ENCODE results near the gene ABTB2.

Gene ABTB2

DNA sequence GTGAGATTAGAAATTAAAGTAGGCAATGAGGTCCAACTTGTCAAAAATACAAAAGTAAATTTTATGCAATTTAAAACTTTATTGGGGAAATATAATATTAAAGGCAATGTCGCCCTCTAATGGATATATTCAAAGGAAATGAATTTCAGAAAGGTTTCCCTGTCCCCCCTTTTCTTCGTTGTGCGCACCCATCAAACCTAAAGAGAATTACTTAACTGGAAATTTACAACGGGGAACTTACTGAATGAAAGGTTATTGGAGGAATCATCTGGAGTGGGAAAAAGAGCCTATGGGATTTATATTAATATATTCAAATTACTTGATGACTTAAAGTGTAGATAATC lies 1.7 kb upstream of the ABTB2 start:
- no peak for DNase-seq

DNA sequence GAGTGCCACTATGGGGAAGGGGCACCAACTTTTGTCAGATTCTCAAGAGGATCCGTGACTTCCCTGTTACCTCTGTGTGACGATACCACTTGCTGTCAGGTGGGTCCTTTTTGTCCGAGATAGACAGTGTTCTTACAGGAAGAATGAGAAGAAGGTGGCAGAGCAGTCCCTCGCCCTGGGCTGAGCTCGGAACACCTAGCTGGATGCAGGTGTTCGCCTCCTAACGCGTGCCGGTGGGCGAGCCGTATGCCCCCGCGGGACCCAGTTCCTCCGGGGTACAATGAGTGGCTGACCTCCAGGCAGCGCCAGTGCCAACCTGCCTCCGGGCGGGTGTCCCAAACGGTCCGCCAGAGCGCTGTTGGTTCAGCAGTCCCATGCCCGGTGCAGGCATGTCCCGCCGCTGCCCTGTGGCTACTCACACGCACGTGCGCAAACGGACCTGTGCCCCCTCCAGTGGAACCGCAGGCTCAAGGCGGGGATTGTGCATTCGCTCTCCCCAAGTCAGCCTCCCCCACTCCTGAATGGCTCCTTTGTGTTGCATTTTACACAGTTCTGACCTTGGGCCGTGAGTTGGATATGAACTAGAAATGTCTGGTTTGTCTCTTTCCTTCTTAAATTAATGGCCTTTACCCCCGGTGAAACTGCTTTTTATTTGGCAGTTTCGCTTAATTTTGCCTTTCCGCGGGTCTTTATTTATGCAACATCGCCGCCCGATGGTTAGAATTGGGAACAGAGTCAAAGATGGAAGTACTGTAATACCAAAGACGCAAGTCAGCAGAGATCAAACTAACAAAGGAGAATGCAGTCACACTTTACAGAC lies 1.1 kb upstream of the ABTB2 start:
- DNase-seq: peak; percentile 56

DNA sequence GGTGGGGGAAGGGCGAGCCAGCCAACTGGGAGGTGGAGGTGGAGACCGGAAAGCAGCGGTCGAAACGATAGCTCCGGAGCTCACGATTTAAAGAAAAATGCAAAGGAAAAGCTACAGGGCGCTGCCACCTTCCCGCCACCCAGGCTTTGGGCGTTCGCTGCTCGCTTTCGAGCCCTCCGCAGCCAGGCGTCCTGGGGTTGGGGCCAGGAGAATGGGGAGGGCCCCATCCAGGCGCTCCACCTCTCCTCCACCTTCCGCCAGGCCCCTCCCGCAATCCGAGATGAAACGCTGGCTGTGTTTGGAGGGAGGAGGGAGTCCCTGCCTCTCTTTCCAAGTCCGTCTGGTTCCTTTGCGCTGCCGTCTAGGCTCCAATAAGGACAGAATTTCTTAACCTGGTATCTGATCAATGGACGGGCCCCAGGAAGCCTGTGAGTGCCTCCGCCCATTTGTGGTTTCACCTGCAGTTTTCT lies 483 bp upstream of the ABTB2 start:
- no peak for DNase-seq

DNA sequence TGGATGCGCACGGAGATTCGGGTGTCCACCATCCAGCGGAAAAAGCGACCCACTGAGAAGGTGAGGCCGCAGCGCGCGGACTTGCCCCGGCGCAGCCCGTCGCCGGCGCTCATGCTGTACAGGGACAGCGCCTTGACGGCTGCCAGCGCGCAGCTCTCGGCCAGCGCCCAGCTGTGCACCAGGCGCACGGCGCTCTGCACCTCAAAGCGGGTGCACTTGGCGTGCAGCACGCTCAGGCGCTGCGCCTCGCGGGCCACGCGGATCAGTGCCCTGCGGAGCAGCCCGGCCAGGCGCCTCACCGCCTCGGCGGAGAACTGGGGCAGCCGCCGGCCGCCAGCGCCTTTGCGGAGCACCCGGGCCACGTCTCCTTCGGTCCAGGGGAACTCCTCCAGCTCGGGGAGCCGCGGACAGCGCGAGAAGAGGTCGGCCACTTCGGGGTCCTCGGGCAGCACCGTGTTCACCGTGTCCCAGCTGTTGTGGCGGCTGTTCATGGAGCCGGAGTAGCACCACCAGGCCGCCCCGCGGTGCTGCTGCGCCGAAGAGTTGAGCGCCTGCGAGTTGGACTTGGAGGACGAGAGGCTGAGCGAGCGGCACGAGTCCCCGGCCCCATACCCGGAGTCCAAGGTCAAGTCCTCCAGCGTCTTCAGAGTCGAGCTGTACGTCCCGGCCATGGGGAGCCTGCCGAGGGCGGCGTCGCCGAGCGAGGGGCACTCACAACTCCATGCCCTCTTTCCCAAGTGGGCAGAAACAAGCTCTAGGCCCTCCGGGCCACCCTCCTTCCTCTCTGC lies 703 bp downstream of the ABTB2 start:
- peak; percentile 50 for DNase-seq

DNA sequence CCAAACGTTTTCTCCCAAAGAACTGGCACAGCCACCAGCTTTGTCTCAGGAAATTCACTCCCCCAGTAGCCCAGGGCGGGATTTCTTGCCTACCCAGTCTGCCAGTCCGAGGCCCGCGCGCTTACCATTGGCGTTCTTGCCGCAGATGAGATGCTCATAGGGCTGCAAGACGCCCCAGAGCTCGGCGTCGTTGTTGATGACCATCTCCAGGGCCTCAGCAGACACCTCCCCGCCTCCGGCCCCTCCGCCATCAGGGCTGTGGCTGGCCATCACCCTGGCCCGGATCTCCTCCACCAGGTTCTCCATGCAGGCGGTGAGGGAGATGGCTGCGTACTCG lies 1.3 kb downstream of the ABTB2 start:
- DNase-seq: peak; percentile 16

DNA sequence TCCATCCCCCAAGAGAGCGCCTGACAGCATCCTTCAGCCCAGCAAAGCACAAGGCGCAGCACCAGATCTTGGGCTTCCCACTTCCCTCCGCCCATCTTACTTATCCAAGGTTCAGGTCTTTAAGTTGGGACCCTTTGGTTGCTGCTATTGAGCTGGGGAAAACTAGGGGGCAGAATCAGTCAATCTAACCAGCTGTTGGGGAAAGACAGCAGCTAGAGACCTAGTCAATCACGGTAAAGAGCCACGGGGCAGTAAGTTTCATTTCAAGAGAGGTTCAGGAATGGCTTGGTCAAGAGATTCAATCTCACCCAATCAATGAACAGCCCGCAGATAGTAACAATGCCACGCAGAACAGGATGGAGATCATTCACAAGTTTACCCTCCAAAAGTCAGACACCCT lies 1.7 kb downstream of the ABTB2 start:
- DNase-seq: no peak

DNA sequence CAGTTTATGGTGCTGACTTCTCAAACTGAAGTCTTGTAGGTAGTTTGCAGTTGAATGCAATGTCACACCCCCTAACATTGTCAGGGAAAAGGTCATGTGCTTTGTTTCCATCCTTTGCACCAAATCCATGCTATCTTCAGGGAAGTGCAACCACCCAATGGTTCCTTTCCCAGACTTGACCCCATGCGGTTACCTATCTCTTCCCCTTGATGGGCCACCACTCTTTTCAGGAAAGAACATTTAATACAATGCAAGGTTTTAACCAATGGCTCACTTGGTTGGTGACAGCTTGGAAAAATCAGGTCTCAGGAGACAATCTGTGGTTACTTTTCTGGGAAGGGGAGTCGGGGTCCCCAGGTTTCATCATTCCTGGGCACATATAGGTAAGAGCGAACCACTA lies 2.1 kb downstream of the ABTB2 start:
- DNase-seq: no peak

DNA sequence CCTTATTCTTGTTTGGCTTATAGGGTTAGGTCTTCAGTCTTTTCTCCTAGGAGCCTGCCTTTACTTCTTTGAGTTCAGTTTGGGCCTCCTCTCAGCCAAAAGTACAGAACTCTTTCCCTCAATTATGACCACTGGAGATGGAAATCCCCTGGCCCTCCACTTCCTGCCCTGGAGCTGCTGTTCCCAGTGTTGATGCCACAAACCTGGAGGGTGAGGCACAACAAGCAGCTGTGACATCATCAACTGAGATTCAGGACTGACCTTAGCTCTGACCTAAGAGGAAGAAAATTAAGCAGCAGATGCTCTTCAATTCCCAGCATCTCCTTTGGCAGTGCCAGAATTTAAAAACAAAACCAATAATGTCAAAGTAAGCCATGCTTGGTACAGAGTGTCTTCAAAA lies 3.0 kb downstream of the ABTB2 start:
- no peak for DNase-seq

DNA sequence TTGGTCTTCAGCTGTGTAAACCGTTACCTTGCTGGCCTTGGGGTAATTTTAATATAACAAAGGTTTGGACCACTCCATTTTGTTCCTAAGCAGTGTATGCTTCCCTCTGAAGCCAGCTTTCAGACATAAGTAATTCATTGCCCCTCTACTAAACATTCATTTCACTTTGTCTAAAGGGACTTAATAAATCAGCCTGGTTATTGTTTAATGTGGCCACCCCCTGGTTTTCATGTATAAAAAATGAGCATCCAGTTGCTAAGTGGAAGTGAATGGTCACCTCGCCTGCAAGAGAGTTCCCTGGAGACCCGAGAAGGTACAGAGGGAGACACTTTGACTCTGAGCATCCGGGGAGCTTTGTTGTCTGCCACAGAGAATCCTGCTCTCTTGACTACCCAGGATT lies 3.9 kb downstream of the ABTB2 start:
- DNase-seq: no peak

DNA sequence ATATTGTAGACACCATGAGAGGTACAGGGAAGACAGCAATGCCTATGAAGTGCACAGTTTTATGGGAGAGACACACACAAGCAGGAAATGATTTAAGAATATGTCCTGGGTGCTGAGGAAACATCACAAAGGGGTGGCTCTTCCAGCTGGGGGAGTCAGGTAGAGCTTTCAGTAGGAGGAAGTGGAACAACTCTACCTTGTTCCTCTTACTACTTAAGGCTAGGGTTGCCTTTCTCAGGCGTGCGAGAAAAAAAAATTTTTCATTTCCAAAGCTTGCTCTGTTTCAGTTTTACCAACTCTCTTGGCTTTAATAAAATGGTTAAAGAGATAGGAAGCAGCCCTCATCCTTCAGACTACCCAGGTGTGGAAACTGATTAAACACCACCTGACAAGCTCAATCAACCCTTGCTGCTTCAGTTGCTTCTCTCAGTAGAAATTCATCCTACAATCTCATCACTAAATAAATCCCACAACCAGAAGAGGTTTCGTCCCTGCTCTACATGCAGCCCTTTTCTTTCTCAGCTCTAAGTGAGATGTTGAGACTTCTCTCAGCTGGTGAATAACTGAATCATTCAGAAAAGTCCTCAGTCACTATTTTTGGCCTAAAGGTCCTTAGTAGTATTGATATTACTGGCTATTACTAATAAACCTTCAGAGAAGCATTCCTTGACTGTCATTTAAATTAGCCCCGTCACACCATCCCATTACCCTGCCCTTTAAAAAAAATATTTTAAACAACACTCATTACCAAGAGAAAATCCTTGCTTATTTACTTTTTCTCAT lies 5.9 kb downstream of the ABTB2 start:
- no peak for DNase-seq

DNA sequence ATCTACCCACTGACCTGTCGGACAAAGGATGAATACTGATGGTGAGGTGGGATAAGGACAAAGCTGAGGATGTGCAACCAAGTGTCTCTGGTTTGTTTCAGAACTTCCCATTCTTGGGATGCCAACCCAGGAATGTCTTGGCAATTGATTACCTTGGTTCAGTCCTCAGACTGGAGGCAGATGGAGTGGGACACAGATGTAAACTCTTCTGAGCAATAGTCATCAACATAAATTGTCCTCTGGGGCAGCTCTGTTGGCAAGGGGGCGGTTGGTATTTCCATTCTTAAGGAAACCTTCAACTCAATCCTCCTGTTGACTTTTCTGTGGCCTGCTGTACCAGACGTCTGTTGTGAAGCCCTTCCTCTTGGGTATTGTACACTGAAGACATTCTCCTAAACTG lies 6.8 kb downstream of the ABTB2 start:
- no peak for DNase-seq

DNA sequence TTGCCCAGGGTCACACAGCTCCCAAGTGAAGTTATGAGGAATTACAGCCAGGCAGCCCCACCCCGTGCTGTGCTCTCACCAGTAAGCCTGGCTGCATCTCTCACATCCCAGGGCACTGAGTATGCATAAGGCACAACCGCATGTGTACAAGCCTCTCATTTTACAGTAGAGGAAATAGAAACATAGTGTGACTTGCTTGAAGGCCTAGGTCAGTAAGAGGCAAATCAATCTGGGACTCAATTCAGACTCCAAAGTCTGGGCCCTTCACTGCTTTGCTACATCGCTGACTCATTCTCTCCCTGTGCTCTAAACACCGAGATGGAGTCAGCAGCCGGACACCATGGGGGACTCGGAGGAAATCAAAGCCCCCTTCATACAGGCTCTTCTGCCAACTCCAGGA lies 7.9 kb downstream of the ABTB2 start:
- no peak for DNase-seq

DNA sequence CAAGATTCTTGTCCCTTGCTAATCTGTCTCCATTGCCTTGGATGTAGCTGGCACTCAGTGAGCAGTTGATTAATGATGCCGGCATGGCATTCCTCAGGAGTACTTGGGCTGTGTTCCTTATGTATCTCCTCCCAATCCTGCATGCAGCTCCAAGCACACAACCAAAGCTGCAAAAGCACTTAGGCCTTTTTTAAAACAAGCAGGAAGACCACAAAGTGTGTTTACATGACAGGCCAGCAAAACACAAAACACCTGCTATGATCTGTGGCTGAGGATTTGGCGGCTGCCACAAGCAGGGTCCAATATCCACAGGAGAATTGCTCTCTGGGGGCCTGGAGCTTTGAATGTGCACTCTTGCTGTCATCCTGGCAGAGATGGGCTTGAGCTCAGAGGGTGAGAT lies 8.9 kb downstream of the ABTB2 start:
- no peak for DNase-seq

DNA sequence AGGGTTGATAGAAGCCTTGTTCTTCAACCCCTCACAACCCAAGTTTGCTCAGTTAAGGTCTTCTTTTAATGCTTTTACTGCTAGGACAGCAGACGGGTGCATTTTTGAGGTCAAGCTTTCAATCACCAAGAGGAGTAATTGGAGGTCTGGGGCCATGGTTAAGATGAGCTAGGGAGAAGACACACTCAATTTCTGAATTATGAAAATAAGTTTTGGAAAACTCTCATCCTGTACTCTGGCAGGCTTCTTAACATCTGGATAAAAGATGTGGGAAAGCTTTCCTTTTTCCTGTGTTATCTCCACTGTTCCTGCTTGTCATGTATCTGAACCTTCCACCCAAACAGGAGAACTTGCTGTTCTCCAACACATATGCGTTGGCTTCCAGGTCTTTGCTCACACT lies 9.7 kb downstream of the ABTB2 start:
- DNase-seq: no peak

DNA sequence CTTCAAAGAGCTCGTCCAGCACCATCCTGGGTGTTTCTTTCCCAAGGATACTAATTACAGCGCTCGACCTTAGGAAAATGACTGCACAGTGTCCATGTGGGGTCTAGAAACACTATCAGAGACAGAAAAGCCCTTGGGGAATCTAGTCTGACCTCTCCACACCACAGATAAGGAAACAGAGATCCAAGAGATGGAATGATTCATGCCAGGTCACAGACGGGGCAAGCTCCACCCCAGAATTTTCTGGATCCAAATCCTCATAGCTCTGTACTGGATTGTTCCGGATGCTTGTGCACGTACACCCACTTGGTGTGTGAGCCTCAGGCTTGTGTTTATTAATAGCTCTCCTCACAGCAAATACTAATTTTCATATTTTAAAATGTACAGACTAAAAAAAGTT lies 11.3 kb downstream of the ABTB2 start:
- DNase-seq: no peak

DNA sequence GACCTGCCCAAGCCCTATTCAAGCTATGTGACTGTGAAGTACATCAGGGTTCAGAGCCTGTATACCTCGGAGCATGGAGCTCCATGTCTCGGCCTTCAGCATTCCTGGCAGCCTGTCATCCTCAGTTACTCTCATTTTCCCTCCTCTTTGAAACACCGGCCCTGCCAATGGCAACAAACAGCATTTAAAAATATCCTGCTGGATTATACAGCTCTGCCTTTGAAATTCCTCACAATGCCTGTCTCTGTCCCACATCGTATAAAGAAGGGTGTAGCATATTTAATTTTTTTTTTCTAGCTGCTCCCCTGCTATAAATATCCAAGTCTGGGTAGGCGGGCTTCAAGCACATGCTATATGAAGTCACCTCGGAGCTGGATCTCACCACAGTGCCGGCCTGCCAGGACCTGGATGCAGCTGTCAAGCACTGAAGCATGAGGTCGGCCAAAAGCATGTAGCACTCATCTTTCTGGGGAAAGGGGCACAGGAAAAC lies 11.8 kb downstream of the ABTB2 start:
- no peak for DNase-seq

DNA sequence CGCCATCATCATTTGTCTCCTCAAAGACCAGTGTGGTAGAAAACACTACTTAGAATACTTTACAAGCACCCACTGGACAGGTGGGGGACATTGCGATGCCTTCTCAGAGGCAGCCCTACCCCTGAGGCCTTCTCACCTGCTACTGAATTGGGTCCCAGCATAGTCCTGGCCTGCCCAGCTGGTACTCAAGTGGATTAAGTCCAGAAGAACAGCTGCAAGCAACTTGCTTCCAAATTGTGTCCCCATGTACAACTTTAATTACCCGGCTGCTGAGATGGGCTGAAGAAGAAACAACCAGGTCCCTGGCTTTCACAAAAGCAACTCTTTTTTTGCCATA lies 12.3 kb downstream of the ABTB2 start:
- DNase-seq: no peak

DNA sequence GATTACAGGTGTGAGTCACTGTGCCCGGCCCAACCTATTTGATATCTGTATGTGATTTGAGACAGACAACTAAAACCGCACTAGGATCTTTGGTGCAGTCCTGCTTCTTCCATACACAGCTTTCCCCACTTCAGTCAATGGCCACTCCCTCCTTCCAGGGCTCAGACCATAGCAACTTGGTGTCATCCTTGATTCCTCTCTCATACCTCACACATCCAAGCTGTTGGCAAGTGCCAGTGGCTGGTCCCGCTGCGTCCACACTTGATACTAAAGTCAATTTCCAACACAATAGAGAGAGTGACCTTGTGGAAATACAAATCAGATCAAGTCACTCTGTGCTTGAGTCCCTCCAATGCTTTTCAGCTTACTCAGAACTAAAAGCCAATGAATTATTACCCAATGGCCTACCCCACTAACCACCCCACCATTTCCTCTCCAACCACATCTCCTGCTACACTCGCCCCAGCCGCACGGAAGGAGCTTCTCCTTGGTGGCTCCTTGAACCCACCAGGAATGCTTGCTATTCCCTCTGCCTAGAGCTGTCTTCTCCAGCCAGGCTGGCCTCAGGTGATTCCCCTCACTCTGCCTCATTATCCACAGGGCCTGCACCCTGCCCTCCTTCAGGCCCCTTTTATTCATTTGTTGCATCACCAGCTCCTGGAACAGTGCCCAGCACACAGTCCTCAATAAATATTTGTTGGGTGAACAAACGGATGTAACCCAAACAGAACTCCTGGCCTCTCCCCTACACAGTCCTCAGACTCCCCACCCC lies 12.9 kb downstream of the ABTB2 start:
- no peak for DNase-seq

DNA sequence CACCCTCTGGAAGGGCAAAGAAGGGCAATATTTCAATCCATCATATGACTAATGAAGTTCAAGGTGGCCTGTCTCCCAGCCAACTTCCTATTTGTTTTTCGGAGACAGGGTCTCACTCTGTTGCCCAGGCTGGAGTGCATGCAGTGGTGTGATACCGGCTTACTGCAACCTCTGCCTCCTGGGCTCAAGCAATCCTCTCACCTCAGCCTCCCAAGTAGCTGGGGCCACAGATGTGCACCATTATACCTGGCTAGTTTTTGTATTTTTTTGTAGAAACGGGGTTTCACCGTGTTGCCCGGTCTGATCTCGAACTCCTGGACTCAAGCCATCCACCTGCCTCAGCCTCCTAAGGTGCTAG lies 13.4 kb downstream of the ABTB2 start:
- no peak for DNase-seq

DNA sequence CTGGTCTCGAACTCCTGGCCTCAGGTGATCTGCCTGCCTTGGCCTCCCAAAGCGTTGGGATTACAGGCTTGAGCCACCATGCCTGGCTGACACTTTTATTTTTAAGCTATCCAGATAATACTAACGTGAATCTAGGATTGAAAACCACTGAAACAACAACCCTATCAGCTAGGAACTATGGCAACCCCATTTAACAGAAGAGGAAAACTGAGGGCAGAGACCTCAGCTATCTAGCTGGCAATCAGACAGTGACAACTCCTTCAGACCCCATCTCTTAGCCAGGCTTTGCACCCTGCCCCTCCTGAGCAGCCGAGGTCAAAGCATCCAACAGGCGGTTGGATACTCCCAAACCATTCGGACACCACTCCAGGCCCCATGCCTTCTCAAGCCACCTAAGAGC lies 14.1 kb downstream of the ABTB2 start:
- no peak for DNase-seq

DNA sequence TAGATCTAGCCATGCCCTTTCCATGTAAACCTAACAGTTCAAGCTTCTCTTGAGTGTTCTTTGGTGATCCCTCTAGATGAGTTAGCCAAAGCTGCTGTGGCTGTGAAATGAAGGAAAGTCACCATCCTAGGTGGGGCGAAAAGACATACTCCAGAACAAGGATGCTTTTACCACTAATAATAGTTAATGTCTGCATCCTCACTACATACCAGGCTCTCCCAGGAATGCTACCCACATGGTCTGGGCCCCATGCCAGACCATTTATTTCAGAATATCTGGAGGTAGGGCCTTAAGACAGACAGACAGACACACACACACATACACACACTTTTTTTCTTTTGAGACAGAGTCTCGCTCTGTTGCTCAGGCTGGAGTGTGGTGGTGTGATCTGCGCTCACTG lies 14.7 kb downstream of the ABTB2 start:
- no peak for DNase-seq

DNA sequence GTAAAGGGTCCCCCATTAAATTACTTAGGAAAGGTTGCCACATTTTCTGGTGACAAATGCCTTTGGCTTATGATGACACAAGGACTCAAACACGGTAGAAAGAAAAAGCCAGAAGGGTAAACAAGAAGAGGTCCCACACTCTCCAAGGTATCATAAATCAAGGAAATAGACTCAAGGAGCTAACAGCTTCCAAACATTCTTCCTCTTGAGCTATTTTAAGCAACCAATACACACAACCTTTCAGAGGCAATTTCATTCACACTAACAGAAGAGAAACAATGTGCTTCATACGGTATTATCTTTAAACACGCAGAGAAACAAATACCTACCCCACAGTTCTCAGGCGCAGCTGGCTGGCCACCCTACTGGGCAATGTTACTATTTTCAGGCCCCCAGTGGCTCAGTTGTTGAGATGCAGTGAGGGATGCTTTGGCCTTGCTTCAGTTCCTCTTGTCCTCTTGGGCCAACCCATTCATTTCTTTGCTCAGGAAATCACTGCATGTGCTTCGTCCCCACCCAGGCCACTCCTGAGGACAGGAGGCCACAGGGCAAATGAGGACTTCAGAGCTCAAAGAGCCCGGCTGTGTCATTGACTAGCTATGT lies 15.8 kb downstream of the ABTB2 start:
- DNase-seq: no peak

DNA sequence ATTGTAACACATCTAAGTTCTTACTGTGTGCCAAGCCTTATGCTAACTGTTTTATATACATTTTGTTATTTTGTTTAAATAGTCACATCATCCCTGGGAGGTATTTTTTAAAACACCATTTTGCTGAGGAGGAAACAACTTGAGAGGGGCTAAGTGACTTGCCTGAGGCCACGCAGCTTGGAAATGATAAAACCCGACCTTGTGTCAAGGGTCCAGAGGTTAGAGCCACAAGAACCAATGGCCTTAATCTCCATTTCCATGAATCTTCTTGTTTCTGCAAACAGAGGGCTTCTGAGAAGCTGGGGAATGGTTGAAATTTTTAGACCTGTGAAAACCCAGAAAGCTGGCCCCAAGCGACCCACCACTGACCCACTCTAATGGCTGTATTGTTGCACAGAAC lies 16.7 kb downstream of the ABTB2 start:
- no peak for DNase-seq

Measured in stimulated activated CD4-positive, alpha-beta T cell treated with anti-CD3 and anti-CD28 coated beads, Interleukin-12 subunit alpha, Interleukin-12 subunit beta, amount 100 ng/mL, for 4 hours (primary cell).